NB4 (cell line): ENCODE data around the gene LURAP1L.

ENCODE experiments used
- DNase-seq: peaks from one replicate; pipeline ENCODE4 v3.0.0; 2010; ENCODE audit warnings: low read depth
- H3K4me3 ChIP-seq: one replicate; pipeline ENCODE4 v1.5.1; 2011; ENCODE audit warnings: mild to moderate bottlenecking, low read depth, low read length, moderate library complexity
- MYC ChIP-seq: IDR thresholded peaks from 2 replicates; pipeline ENCODE4 v1.6.1; 2011; ENCODE audit warnings: low read depth, low read length
- POLR2A ChIP-seq: IDR thresholded peaks from 2 replicates; pipeline ENCODE4 v1.6.1; 2011; ENCODE audit warnings: mild to moderate bottlenecking; ENCODE audit not compliant: insufficient read length; ENCODE audit errors: extremely low read depth
- TF ChIP-seq, protein P1 (sequence below): IDR thresholded peaks from one replicate; pipeline ENCODE4 v1.5.1; 2012; ENCODE audit warnings: low read depth, low read length
- TF ChIP-seq, protein P2 (sequence below): IDR thresholded peaks from 2 replicates; pipeline ENCODE4 v1.6.1; 2011; ENCODE audit warnings: low read depth, low read length

The LURAP1L gene

DNA sequence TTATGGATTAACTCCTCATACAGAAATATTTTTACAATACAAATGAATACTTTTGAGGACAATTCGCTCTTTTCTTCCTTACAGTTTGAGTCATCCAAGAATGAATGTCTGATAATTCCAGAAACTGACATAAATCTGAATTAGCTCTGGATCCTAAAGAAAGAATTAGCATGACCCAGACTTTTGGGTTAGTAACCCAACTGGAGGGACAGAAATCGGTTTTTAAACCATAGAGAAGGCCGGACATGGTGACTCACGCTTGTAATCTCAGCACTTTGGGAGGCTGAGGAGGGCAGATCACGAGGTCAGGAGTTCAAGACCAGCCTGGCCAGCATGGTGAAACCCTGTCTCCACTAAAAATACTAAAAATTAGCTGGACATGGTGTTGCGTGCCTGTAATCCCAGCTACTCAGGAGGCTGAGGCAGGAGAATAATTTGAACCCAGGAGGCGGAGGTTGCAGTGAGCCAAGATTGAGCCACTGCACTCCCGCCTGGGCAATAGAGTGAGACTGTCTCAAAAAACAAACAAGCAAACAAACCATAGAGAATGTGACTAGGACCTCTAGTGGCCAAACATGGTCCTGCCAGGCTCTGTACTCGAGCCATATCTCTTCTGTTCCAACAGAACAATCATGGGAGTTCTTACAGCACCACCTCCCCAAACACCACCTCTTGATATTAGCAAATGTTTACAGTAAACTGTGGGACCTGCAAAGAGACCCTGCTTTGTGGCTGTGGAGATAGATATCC, 44.8 kb downstream of the LURAP1L start:
- peak; percentile 44 for DNase-seq
- no peak overlapping the region for H3K4me3 ChIP-seq
- TF ChIP-seq, protein P1, sequence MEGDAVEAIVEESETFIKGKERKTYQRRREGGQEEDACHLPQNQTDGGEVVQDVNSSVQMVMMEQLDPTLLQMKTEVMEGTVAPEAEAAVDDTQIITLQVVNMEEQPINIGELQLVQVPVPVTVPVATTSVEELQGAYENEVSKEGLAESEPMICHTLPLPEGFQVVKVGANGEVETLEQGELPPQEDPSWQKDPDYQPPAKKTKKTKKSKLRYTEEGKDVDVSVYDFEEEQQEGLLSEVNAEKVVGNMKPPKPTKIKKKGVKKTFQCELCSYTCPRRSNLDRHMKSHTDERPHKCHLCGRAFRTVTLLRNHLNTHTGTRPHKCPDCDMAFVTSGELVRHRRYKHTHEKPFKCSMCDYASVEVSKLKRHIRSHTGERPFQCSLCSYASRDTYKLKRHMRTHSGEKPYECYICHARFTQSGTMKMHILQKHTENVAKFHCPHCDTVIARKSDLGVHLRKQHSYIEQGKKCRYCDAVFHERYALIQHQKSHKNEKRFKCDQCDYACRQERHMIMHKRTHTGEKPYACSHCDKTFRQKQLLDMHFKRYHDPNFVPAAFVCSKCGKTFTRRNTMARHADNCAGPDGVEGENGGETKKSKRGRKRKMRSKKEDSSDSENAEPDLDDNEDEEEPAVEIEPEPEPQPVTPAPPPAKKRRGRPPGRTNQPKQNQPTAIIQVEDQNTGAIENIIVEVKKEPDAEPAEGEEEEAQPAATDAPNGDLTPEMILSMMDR: peak; percentile 79
- TF ChIP-seq MYC (no peak), POLR2A (no peak)
- TF ChIP-seq, protein P2, sequence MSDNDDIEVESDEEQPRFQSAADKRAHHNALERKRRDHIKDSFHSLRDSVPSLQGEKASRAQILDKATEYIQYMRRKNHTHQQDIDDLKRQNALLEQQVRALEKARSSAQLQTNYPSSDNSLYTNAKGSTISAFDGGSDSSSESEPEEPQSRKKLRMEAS: no peak

GRCh38 chr9:12822111-12822510, 47.3 kb downstream of the LURAP1L start:
- TF ChIP-seq, protein P1: no peak
- TF ChIP-seq POLR2A: no peak
- TF ChIP-seq, protein P2: no peak
- no peak for TF ChIP-seq MYC
- no peak for DNase-seq
- no peak overlapping the region for H3K4me3 ChIP-seq

DNA sequence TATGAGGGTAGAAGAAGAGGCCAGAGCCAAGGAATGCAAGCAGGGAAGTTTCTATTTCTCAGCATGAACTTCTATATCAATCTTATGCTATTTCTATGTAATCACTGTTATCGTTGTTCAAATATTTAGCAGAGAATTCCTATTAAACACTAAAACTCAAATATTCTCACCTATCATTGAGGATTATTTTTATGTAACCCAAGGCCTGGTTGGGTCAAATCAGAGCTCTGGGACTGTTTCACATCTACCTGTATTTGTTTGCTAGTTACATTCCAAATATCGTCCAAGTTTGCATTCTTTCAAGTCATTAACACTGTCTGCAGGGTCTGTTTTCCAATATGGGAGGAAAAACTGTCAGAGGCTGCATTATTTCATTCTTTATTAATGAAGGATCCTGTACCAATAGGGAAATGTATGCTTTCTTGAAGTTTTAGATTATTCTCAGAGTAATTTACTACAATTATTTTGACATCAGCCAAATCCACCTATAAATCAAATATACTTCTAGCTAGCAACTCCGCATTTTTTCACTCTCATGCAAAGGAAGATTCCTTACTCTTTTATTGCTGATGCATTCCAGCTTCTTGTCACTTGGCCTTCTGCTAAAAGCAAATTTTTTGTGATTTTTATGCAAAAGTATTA, 52.2 kb downstream of the LURAP1L start:
- TF ChIP-seq, protein P1: no peak
- no peak for TF ChIP-seq POLR2A
- TF ChIP-seq, protein P2: no peak
- no peak for TF ChIP-seq MYC
- no peak overlapping the region for H3K4me3 ChIP-seq
- no peak for DNase-seq

GRCh38 chr9:12833701-12834100, 58.9 kb downstream of the LURAP1L start:
- H3K4me3 ChIP-seq: no peak overlapping the region
- DNase-seq: no peak
- TF ChIP-seq, protein P2: no peak
- TF ChIP-seq, protein P1: no peak
- TF ChIP-seq MYC (no peak), POLR2A (no peak)

- H3K4me3 ChIP-seq: no peak overlapping the region
- TF ChIP-seq, protein P2: no peak
- no peak for TF ChIP-seq MYC
- TF ChIP-seq, protein P1: no peak
- no peak for TF ChIP-seq POLR2A
- no peak for DNase-seq
Observed at GRCh38 chr9:12838546-12838945, 63.7 kb downstream of the LURAP1L start.
